Measurements from ENCODE around the gene KANK3.
"Not testable (repeated sequence)": the region's sequence is repeated elsewhere in the genome, so short reads cannot be mapped to it uniquely, and the experiment has no call there.

Gene KANK3

GRCh38 chr19:8316351-8317125, 26.5 kb downstream of the KANK3 start:
- DNase-seq: no peak

DNA sequence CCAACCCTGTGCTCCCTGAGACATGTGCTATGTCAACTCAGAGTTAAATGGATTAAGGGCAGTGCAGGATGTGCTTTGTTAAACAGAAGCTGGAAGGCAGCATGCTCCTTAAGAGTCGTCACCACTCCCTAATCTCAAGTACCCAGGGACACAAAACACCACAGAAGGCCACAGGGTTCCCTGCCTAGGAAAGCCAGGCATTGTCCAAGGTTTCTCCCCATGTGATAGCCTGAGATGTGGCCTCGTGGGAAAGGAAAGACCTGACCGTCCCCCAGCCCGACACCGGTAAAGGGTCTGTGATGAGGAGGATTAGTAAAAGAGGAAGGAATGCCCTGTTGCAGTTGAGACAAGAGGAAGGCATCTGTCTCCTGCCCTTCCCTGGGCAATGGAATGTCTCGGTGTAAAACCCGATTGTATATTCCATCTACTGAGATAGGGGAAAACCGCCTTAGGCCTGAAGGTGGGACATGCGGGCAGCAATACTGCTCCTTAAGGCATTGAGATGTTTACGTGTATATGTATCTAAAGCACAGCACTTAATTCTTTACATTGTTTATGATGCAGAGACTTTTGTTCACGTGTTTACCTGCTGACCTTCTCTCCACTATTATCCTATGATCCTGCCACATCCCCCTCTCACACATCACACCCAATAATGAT, 28.0 kb downstream of the KANK3 start:
- not testable (repeated sequence) for DNase-seq

DNA sequence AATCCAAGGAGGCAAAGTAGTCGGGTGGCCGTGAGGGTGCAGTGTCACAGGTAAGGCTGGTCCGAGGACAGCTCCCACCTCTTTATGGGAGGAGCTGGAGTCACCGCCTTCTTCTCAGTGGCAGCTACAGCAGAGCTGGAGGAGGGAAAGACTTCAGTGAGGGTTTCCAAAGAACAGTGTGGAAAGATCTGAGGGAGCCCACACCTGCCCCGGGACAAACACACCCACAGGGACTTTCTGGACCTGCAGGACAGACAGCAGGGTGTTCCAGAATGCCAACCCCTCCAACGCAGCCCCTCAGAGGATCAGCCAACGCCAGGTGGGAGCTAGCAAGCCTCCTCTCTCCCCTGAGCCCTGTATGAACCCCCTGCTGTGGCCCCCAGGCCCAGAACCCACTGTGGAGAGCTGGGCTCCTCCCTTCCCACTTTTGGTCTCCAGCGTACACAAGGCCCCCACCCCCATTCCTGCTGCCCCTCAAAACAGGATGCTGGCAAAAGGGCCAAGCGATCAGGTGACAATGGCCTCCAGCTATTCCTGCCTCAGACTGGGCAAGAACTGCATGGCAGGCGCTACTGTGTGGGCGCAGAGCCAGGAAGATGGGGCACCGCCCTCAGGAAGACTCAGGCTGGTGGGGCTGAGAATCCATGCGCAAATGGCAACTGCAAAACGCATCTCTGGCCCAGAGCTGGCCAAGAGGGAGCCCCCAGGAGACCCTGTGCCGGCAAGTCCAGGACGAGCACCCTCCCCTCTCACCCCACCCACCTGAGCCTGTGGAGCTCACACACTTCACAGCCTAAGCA, 31.4 kb downstream of the KANK3 start:
- DNase-seq: no peak

DNA sequence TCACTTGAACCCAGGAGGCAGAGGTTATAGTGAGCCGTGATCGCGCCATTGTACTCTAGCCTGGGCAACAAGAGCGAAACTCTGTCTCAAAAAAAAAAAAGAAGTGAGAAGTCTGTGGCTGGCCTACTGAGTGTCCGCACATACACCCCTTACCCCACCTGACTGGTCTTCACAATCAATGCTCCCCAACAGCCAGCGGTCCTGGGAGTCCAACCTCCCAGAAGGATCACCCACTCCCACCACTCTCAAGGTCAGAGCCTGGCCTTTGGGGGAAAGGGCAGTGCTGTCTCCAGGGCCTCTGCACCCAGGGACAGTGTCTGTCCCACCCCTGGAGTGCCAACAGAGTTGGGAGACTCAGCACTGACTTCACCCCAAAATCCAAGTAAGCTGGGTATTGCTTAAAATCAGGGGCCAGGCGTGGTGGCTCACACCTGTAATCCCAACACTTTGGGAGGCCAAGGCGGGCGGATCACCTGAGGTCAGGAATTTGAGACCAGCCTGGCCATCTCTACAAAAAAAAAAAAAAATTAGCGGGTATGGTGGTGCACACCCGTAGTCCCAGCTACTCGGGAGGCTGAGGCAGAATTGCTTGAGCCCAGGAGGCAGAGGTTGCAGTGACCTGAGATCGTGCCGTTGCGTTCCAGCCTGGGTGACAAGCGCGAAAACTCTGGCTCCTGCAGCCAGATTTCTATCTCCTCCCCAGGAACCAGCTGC, 32.6 kb downstream of the KANK3 start:
- no peak for DNase-seq

DNA sequence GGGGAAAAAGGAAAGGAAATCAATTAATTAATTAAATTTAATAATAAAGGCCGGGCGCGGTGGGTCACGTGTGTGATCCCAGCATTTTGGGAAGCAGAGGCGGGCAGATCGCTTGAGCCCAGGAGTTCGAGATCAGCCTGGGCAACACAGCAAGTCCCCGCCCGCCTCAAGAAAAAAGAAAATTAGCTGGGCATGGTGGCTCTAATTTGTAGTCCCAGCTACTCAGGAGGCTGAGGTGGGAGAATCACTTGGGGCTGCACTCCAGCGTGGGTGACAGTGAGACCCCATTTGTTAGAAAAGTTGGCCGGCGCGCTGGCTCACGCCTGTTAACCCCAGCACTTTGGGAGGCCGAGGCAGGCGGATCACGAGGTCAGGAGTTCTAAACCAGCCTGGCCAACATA, 34.2 kb downstream of the KANK3 start:
- no peak for DNase-seq

DNA sequence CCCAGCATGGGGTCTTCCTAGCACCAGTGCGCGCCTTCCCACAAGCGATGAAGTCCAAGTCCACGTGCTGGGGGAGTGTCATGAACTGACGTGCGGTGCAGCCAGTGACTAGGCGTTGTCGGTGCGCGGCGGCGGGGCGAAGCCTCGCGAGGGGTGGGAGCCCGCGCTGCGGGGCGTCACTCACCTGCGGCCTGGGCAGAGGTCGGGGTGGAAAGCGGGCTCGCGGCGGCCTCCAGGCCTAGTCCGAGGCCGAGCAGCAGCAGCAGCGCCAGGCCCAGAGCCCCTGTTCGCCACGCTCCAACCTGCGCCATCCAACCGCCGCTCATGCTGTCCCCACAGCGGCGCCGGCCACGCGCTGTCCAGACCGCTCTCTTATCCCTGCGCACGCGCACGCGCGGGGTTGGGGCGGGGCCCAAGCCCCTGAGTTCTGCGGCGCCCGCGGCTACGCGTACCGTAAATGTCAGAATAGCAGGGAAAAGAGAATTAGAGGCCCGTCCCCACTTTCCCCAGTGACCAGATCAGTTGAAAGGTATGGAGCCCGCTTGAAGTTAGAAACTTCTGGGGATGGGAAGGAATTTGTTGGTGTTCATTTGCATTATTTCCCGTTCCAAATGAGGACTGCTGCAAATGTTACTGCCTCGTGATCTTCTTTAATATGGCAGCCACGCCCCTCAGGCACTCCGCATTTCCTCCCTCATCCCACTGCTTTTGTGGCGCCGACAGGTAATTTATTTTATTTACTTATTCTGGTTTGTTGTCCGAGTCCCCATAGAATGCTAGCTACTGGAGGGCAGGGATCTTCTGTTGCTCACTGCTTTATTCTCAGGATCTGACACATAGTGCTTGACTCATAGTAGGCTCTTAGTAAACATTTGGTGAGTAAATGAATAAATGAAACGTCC, 34.8 kb downstream of the KANK3 start, which contains the start of gene CD320:
CD320 (minus strand) TSS at position 394 of the 902 bp plus-strand sequence; CDS start at position 326, 68 bp downstream.
- peak; percentile 80 to 86 for DNase-seq

GRCh38 chr19:8307400-8307964, 35.6 kb downstream of the KANK3 start:
- DNase-seq: peak in 1 of 2 donors; percentile 7

- peak in 1 of 2 donors; percentile 6 for DNase-seq
Measured at GRCh38 chr19:8306235-8307054, 36.6 kb downstream of the KANK3 start.

- DNase-seq: peak in 1 of 2 donors; percentile 5
Measured at GRCh38 chr19:8305798-8306197, 37.3 kb downstream of the KANK3 start.

DNA sequence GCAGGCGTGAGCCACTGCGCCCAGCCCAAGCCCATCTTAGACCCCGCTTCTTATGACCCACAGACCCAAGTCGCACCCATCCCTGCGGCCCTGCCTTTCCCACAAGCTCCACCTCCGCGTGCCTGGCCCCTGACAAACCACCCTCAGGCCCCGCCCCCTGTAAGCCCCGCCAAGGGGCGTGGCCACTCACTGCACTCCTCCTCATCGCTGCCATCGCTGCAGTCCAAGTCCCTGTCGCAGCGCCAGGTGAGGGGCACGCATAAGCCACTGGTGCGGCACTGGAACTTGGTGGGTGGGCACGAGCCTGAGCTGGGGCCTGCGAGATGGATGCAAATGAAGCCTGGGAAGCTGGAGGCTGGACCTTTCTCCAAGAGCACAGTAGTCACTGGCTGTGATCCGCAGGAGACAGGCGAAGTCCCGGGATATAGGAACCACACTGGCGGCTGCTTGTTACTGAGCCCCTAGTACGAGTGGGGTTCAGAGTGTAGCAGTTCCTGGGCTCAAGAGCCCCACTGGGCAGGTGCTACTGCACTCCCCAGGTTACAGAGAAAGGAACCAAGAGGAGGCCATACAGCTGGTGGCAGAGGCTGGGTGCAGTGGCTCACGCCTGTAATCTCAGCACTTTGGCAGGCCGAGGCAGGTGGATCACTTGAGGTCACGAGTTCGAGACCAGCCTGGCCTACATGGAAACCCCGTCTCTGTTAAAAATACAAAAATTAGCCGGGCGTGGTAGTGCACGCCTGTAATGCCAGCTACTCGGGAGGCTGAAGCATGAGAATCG, 38.0 kb downstream of the KANK3 start:
- DNase-seq: peak in 1 of 2 donors; percentile 14

GRCh38 chr19:8302734-8303133, 40.3 kb downstream of the KANK3 start:
- peak in 1 of 2 donors; percentile 8 for DNase-seq

GRCh38 chr19:8302357-8302691, 40.7 kb downstream of the KANK3 start:
- no peak for DNase-seq

DNA sequence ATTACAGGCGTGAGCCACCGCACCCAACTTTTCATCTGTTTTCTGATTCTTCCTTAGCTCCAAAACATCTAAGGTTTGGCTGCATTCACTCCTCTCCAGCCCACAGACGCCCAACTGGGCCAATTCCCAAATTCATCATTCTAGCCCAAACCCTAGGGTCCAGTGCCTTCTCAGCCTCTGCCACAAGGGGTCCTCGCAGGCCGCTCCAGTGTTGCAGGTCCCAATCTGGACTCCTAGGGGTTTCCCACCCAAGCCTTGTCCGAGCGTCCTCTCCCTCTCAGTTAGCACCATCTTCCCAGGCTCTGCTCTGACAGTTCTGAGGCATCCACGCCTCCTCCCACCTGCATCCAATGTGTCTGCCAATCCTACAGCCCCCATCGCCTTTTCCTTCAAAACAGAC, 51.7 kb downstream of the KANK3 start:
- DNase-seq: not testable (repeated sequence)

GRCh38 chr19:8276508-8276907, 66.6 kb downstream of the KANK3 start:
- DNase-seq: not testable (repeated sequence)
